ENCODE data around the gene MYH9. TPM values are rescaled to one million over a fixed set of nuclear protein-coding genes. Genes with fewer than 3 reads are reported as not detected.

The MYH9 gene
- total RNA-seq, 1 experiment from 2014 or later, result 758 TPM

DNA sequence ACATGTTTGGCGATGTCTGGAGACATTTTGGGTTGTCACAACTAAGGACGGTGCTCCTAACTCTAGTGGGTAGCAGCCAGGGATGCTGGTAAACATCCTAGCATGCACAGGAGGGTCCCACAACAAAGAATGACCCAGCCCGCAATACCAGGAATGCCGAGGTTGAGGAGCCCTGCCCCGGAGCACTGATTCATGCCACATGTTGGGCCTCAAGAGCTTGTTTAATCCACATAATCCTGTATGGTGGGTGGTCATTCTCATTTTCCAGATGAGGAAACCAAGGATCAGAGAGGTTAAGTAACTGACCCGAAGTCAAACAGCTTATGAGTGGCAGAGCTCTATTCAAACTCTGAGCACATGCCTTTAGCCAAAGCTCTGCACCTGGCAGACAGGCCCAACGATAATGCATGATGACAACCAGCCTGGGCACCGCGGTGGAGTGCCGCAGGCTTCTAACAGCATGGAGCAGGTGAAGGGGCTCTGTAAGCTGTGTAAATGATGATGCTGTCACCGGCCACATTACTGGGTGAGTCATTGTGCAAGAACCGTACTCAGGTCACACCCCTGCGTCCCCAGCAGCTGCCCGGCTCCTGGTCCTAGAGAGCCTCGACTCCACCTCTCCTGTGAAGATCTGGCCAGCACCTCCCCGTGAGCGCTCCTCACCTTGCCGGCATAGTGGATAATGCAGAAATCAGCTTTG, 76.2 kb downstream of the MYH9 start:
- Histone ChIP-seq H3K4me1 (replicated peaks; ENCODE audit: insufficient read depth) (0 out of 2 replicates have a peak, but pooled peaks cover 9% of the 10 kb centered on the region), H3K79me2 (ENCODE audit: low read depth) (peaks cover 53% of the 10 kb centered on the region), H3K4me3 (no peak overlapping the region), H3K36me3 (ENCODE audit: low read depth) (peaks cover 81% of the 10 kb centered on the region), H3F3A (ENCODE audit: insufficient read depth, low read depth) (peaks cover 97% of the 10 kb centered on the region), H3K9me2 (ENCODE audit: insufficient read depth) (no peaks in the 10 kb centered on the region), H4K20me1 (ENCODE audit: insufficient read depth) (peaks cover 82% of the 10 kb centered on the region), H3K4me2 (no peak overlapping the region), H3K27me3 (ENCODE audit: insufficient read depth, low read depth) (no peaks in the 10 kb centered on the region), H3K27ac (no peak overlapping the region), H2AFZ (no peak overlapping the region), H3K9me3 (ENCODE audit: insufficient read depth, low read depth) (no peaks in the 10 kb centered on the region)
- DNase-seq, result peak; percentile 72 to 78
- intact Hi-C loops (cut with micrococcal nuclease; ENCODE audit: unreplicated experiment), result no loop called here
- TF ChIP-seq, protein P1, sequence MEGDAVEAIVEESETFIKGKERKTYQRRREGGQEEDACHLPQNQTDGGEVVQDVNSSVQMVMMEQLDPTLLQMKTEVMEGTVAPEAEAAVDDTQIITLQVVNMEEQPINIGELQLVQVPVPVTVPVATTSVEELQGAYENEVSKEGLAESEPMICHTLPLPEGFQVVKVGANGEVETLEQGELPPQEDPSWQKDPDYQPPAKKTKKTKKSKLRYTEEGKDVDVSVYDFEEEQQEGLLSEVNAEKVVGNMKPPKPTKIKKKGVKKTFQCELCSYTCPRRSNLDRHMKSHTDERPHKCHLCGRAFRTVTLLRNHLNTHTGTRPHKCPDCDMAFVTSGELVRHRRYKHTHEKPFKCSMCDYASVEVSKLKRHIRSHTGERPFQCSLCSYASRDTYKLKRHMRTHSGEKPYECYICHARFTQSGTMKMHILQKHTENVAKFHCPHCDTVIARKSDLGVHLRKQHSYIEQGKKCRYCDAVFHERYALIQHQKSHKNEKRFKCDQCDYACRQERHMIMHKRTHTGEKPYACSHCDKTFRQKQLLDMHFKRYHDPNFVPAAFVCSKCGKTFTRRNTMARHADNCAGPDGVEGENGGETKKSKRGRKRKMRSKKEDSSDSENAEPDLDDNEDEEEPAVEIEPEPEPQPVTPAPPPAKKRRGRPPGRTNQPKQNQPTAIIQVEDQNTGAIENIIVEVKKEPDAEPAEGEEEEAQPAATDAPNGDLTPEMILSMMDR (conservative IDR thresholded peaks at IDR 0.05), result no peak
- TF ChIP-seq EZH2 (IDR thresholded peaks at IDR 0.05; ENCODE audit: low read depth), result no peak
- no TSS peak for BruUV-seq (replicated peaks)
- ChIA-PET CTCF (interaction anchor here (1.0 kb wide), 1 partner anchor 24 kb away, joined by 3 read pairs; no protein-coding TSS in a partner anchor), POLR2A (ENCODE audit: unreplicated experiment) (interaction anchor here (0.7 to 0.8 kb wide), 4 partner anchors 20 to 172 kb away, joined by 3 to 10 read pairs (median 5); no protein-coding TSS in a partner anchor)

DNA sequence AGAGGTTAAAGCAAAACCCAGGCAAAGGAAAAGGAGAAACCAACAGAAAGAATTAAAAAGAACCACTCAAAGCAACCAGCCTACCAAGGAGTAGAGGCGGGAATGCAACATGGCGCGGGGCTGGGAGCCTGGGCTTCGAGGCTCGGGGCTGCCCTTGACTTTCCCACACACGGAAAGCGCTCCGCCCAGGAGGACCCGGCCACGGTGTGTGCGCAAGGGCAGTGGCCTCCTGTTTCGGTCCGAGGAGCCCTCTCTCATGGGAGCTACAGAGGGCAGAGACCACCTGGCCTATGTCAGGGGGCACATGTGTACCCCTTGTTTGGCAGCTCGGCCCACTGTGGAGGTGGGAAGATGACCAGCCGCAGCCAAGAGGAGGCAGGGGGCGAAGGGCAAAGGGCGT, 78.9 kb downstream of the MYH9 start:
- Histone ChIP-seq H4K20me1 (ENCODE audit: insufficient read depth) (peaks cover 75% of the 10 kb centered on the region), H3K4me2 (no peak overlapping the region), H3K36me3 (ENCODE audit: low read depth) (peaks cover 78% of the 10 kb centered on the region), H3K27me3 (ENCODE audit: insufficient read depth, low read depth) (no peaks in the 10 kb centered on the region), H3K4me3 (no peak overlapping the region), H2AFZ (no peak overlapping the region), H3K9me2 (ENCODE audit: insufficient read depth) (no peaks in the 10 kb centered on the region), H3F3A (ENCODE audit: insufficient read depth, low read depth) (peaks cover 97% of the 10 kb centered on the region), H3K79me2 (ENCODE audit: low read depth) (peaks cover 50% of the 10 kb centered on the region), H3K27ac (no peak overlapping the region), H3K4me1 (replicated peaks; ENCODE audit: insufficient read depth) (peaks cover 24% of the 10 kb centered on the region), H3K9me3 (ENCODE audit: insufficient read depth, low read depth) (no peaks in the 10 kb centered on the region)
- DNase-seq, result no peak
- no TSS peak for BruUV-seq (replicated peaks)
- ChIA-PET CTCF (no interaction called here), POLR2A (ENCODE audit: unreplicated experiment) (interaction anchor here (0.6 kb wide), 1 partner anchor 168 kb away, joined by 12 read pairs; no protein-coding TSS in a partner anchor)
- TF ChIP-seq, protein P1 (conservative IDR thresholded peaks at IDR 0.05), result no peak
- TF ChIP-seq EZH2 (IDR thresholded peaks at IDR 0.05; ENCODE audit: low read depth), result no peak
- intact Hi-C loops (cut with micrococcal nuclease; ENCODE audit: unreplicated experiment), result no loop called here

DNA sequence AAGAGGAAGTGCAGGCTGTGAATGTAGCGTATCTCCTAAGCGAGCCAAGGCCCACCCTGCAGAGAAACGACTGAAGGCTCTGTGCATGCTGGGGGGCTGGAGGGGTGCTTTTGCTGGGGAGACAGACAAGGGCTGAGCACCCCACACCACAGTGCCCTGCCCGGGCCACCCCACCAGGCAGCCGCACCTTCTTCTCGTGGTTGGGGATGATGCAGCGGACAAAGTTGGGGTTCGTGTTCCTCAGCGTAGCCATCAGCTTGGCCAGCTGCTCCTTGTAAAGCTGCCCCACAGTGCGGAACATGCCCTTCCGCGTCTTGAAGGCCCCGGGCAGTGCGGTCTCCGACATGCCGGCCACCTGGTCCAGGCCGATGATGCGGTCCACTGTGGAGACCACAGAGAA, 81.5 kb downstream of the MYH9 start:
- H3K4me1 ChIP-seq (replicated peaks; ENCODE audit: insufficient read depth), result peaks cover 30% of the 10 kb centered on the region
- intact Hi-C loops (cut with micrococcal nuclease; ENCODE audit: unreplicated experiment), result no loop called here
- no peak overlapping the region for H3K27ac ChIP-seq
- ChIA-PET CTCF (no interaction called here), POLR2A (ENCODE audit: unreplicated experiment) (no interaction called here)
- no peaks in the 10 kb centered on the region for H3K27me3 ChIP-seq (ENCODE audit: insufficient read depth, low read depth)
- H3F3A ChIP-seq (ENCODE audit: insufficient read depth, low read depth), result peaks cover 99% of the 10 kb centered on the region
- no TSS peak for BruUV-seq (replicated peaks)
- no peaks in the 10 kb centered on the region for H3K9me3 ChIP-seq (ENCODE audit: insufficient read depth, low read depth)
- peaks cover 76% of the 10 kb centered on the region for H3K36me3 ChIP-seq (ENCODE audit: low read depth)
- no peak for TF ChIP-seq EZH2 (IDR thresholded peaks at IDR 0.05; ENCODE audit: low read depth)
- TF ChIP-seq, protein P1 (conservative IDR thresholded peaks at IDR 0.05), result no peak
- H3K4me2 ChIP-seq, result no peak overlapping the region
- H3K4me3 ChIP-seq, result no peak overlapping the region
- H4K20me1 ChIP-seq (ENCODE audit: insufficient read depth), result peaks cover 78% of the 10 kb centered on the region
- DNase-seq, result no peak
- no peak overlapping the region for H2AFZ ChIP-seq
- H3K79me2 ChIP-seq (ENCODE audit: low read depth), result peaks cover 44% of the 10 kb centered on the region
- H3K9me2 ChIP-seq (ENCODE audit: insufficient read depth), result no peaks in the 10 kb centered on the region
